Stimulated activated CD4-positive, alpha-beta T cell treated with anti-CD3 and anti-CD28 coated beads, Interleukin-15, amount 100 ng/mL, for 1 hour (primary cell): ENCODE results near the gene CDC42BPB.

Source experiments
- DNase-seq, 2 donors: peaks; one replicate each; pipeline ENCODE4 v3.0.0-alpha.2; 2020; ENCODE audit warnings: low read depth in 1 of 2, low spot score in 1 of 2

The CDC42BPB gene

DNA sequence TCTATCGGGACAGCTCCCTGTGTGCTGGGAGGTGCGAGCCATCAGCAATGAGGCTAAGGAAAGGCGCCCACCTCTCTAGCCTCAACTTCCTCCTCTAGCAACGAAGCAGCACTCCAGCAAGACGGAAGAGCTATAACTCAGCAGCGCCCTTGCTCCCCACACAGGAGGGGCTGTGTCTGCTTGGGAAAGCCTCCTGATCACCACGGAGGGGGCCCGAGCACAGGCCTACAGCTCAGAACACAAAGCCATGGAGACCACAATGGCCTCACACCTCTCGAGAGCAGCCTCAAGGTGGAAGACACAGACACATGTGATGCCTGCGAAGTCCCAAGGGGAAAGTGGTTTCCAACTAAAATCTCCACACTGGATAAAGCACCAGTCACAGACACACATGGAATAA lies 60.4 kb downstream of the CDC42BPB start:
- DNase-seq = no peak

DNA sequence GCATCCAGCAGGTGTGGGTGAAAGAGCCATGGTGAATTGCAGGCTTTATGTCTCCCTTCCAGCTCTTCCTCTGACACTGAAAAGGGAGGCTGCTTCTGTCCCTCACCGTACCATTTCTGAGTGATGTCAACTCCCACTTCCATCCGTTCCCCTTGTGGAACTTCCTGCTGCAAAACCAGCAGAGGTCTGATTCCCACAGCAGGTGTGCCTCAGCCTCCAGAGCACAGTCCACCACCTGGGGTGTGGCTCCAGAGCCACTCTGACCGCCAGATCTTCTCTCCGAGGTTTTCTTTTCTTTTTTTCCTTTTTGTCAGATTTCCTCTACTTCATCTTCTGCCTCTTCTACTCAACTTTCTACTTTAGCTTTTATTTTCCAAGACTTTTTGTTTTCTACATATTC lies 62.7 kb downstream of the CDC42BPB start:
- DNase-seq = no peak

GRCh38 chr14:102993523-102993922 lies 63.8 kb downstream of the CDC42BPB start:
- DNase-seq = no peak

DNA sequence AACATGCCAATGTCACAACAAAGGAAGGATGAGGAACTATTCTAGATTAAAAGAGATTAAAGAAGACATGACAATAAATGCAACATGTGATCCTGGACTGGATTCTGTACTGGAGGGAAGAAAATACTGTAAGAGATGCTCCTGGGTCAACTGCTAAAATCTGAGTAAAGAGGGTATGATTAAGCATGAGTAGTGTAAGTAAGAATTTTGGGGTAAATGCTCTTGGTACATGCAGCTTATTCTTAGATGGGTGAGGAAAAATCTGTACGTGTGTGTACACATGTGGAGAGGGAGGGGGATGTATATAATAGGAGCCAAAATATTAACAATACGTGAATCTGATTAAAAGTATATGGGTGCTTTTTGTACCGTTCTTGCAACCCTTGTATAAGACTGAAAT lies 66.0 kb downstream of the CDC42BPB start:
- no peak for DNase-seq

DNA sequence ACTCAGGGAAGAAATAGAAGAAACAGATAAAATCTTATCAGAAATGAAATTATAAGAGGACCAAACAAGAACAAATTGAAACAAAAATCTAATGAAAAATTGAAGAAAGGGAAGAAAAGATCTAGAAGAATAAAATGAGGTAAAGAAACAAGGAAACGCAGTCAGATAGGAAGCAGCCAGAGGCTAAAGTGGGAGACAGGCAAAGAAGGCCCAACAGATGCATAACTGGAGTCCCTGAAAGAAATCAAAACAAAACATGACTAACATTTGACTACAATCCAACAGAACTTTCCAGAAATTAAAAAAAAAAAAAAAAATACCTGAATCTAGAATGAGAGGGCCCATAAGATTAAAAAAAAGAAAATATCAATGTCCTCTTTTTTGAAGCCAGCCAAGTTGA lies 69.3 kb downstream of the CDC42BPB start:
- DNase-seq = no peak

- no peak for DNase-seq
Measured at GRCh38 chr14:102986810-102987579, 70.4 kb downstream of the CDC42BPB start.

- no peak for DNase-seq
Measured at GRCh38 chr14:102985665-102986064, 71.7 kb downstream of the CDC42BPB start.

DNA sequence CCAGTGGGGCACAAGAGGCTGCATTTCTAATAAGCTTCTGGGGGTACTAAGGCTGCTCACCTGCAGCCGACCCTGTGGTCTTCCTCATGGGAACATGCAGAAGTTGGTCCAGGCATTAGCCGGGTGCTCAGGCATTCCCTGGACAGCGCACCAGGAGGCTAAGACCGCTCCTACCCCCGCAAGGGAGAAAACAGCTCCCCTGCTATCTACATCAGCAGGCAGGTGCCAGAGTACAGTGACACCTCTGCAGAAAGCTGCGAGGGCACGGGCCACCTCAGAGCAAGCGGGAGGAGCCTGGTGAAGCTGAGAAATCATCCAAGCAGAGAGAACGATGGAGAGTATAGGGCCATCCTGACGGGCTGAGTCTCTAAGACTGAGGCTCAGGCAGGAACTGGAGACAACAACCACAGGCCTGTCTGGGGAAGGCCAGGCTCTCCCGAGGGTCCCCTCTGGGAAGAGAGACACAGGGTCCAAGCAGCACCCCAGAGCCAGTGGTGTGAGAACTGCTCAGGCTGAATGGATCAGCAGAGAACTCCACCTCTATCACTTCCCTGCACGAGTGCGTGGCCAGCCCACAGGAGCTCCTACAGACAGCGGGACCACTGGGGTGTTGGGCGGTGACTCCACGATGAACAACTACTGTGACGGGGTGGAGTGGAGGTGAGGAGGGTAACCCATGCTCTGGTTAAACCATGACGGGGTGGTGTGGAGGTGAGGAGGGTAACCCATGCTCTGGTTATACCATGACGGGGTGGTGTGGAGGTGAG lies 72.8 kb downstream of the CDC42BPB start:
- no peak for DNase-seq

- DNase-seq = no peak
Measured at GRCh38 chr14:102983496-102983895, 73.9 kb downstream of the CDC42BPB start.

DNA sequence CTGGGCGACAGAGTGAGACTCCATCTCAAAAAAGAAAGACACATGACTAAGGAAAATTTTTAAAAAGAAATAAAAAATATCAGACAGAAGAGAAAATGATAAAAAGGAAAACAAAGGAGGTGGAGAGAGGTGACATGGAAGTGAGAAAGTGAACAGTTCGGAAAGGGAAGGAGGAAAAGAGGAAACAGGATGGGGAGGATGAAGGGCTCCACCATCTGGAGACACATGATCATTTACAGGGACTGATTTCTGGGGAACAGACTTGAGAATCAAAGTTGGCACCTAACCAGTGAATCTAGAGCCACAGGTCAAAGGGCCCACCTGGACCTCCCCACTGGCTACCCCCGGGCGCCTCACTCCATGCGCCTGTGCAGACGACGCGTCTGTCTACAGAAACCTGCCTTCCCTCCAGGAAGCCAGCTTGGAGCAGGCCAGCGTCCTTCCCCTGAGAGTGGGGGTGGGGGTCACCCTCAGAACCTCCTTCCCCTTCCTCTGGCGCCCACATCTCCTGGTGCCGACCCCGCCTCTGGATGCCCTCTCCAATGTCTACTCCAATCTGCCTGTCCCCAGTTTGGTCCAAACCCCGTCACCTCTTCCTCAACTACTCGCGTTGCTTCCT lies 74.4 kb downstream of the CDC42BPB start:
- DNase-seq = no peak

DNA sequence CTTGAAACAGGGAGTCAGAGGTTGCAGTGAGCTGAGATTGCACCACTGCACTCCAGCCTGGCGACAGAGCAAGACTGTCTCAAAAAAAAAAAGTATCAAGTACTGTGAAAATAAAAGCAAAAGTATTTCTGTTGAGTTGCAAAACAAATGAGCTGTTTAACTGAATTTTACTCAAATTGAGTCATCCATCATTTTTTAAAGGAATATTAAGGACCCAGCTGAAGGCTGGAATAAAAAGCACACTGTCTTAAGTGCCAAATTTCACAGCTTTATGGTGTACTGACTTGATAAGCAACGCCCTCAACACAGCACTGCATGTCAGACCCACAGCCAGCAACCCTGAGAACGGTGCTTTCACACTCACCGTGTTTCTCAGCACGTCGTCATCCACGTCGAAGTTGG lies 76.9 kb downstream of the CDC42BPB start:
- DNase-seq = no peak

DNA sequence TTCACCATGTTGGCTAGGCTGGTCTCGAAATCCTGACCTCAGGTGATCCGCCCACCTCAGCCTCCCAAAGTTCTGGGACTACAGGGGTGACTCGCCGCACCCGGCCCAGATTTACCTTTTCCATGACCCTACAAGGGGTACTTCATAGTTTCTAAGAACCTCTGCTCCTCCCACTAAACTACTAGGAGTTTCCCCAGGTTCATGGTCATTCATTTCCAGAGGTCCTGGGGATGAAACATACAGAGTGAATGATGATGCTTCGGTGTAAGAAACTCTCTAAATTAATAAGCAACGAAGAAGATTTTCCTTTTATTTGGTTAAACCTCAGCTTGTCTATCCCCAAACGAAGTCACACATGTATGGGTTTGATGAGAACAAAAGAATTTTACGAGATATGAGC lies 77.9 kb downstream of the CDC42BPB start:
- no peak for DNase-seq

GRCh38 chr14:102977475-102977874 lies 79.9 kb downstream of the CDC42BPB start:
- no peak for DNase-seq

GRCh38 chr14:102975662-102976061 lies 81.7 kb downstream of the CDC42BPB start:
- DNase-seq = no peak

DNA sequence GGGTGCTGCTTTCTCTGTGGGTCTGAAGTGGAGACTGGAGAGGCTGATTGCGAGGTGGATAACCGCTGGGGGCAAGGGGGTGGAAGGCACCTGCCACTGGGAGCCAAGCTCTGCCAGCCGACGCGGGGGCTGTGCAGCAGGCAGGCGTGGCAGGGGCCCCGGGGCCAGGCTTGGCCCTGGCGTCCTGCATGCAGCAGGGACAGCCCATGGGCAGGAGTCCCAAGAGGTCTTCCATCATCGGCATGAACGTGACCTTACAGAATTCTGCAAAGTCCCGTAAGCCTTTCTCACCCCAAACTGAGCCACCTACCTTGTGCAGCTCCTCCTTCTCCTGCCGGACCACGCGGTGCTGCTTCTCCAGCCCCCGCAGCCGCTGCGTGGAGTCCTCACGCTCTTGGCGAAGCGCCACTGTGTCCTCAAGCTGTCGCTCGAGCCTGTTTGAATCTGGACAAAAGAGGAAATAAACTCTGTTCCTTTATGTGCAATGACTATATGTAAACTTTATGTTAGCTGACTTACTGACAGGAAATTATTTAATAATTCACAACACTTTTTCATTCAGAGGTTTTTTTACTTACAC lies 83.6 kb downstream of the CDC42BPB start:
- no peak for DNase-seq

DNA sequence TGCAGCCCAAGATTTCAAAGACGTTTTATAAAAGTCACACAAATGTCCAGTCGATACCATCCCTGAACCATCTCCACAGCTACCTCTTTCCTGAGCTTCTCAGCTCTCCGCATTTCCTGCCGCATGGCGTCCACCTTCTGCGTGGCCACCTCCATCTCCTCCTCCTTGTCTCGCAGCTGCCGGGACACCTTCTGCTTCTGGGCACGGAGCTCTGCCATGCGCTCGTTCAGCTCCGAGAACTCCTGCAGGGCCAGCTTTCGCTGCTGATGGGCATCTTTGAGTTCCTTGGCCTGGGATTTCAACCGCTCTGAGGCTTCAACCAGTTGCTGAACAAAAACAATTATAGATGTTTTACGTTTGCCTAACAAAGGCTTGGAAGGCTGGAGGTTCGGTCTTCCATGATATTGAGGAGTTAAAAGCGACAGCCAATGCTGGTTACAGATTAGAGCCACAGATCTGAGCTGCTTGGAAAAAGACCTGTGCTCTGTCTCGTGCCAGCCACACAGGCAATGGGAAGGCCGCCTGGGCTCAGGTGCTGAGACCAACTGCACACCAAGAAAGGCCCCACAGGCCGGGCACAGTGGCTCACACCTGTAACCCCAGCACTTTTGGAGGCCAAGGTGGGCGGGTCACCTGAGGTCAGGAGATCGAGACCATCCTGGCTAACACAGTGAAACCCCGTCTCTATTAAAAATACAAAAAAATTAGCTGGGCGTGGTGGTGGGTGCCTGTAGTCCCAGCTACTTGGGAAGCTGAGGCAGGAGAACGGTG lies 85.3 kb downstream of the CDC42BPB start:
- DNase-seq = no peak

- no peak for DNase-seq
Measured at GRCh38 chr14:102971314-102971713, 86.0 kb downstream of the CDC42BPB start.

GRCh38 chr14:102970496-102970895 lies 86.9 kb downstream of the CDC42BPB start:
- no peak for DNase-seq

DNA sequence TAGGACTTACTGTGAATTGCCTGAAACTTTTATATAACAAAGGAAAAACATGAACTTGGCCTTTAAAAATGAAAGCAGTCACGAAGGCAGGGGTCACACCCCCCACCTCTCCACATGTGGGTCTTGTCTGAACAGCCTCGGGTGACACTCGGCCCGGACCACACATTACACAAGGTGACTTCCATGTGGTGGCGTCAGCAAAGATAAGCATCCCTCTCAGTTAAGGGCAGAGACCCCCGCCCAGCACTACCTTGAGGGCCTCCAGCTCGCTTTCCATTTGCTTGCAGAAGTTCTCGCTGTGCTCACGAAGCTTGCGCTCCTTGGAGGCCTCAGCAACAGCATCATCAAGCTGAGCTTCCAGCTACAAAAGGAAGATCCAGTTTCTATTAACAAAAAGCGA lies 87.4 kb downstream of the CDC42BPB start:
- no peak for DNase-seq

- no peak for DNase-seq
Measured at GRCh38 chr14:102969060-102969791, 88.1 kb downstream of the CDC42BPB start.
